Mammary epithelial cell (primary cell): ENCODE measurements around the gene THBS1.

ENCODE experiments used
- CTCF ChIP-seq, 2 donors: IDR thresholded peaks in 1 of 2; conservative IDR thresholded peaks in 1 of 2; 2 replicates each; pipeline ENCODE4 v1.5.1; 2011 to 2012; ENCODE audit warnings: inconsistent platforms in 2 of 2, low read length in 2 of 2, mild to moderate bottlenecking in 2 of 2, control low read depth in 1 of 2, low read depth in 1 of 2; ENCODE audit not compliant: insufficient read depth in 1 of 2; ENCODE audit errors: extremely low read depth in 1 of 2
- EZH2 ChIP-seq: IDR thresholded peaks from 2 replicates; pipeline ENCODE4 v1.6.1; 2012; ENCODE audit warnings: low read length, inconsistent platforms, borderline replicate concordance

GRCh38 chr15:39629906-39630305 lies 49.0 kb downstream of the THBS1 start:
- TF ChIP-seq CTCF (conservative IDR thresholded peaks at IDR 0.05 in 1 of 2, IDR thresholded peaks at IDR 0.05 in 1 of 2; ENCODE audit: extremely low read depth in 1 of 2, insufficient read depth in 1 of 2, low read depth in 1 of 2, low read length in 2 of 2) (no peak), EZH2 (no peak)
